Breast epithelium (tissue), 3 donors: Measurements from ENCODE around the gene OAF.

Experiments used
- POLR2A ChIP-seq: fragments of 450-650 bp; IDR thresholded peaks from one replicate; pipeline ENCODE4 v1.6.1; 2016; ENCODE audit warnings: antibody characterized with exemption, mild to moderate bottlenecking, moderate library complexity
- TF ChIP-seq, protein P1 (sequence below), 3 donors: fragments of 450-650 bp; IDR thresholded peaks; one replicate each; pipeline ENCODE4 v1.5.1; 2016 to 2017; ENCODE audit warnings: antibody characterized with exemption in 3 of 3, mild to moderate bottlenecking in 3 of 3, moderate library complexity in 3 of 3

GRCh38 chr11:120174866-120175265 is 36.0 kb upstream of the OAF start:
- TF ChIP-seq POLR2A: no peak
- TF ChIP-seq, protein P1, sequence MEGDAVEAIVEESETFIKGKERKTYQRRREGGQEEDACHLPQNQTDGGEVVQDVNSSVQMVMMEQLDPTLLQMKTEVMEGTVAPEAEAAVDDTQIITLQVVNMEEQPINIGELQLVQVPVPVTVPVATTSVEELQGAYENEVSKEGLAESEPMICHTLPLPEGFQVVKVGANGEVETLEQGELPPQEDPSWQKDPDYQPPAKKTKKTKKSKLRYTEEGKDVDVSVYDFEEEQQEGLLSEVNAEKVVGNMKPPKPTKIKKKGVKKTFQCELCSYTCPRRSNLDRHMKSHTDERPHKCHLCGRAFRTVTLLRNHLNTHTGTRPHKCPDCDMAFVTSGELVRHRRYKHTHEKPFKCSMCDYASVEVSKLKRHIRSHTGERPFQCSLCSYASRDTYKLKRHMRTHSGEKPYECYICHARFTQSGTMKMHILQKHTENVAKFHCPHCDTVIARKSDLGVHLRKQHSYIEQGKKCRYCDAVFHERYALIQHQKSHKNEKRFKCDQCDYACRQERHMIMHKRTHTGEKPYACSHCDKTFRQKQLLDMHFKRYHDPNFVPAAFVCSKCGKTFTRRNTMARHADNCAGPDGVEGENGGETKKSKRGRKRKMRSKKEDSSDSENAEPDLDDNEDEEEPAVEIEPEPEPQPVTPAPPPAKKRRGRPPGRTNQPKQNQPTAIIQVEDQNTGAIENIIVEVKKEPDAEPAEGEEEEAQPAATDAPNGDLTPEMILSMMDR (IDR thresholded peaks at IDR 0.05): no peak
